Middle frontal gyrus (tissue), 1 donor: ENCODE measurements around the gene FNDC3A.
"Not testable (repeated sequence)": the region's sequence is repeated elsewhere in the genome, so short reads cannot be mapped to it uniquely, and the experiment has no call there.

Experiments used
- DNase-seq: peaks from one replicate; pipeline ENCODE4 v3.0.0-alpha.2; 2015; ENCODE audit warnings: low spot score; ENCODE audit errors: extremely low spot score

The FNDC3A gene

GRCh38 chr13:49140910-49141611 is 165.3 kb downstream of the FNDC3A start:
- DNase-seq = no peak

GRCh38 chr13:49146950-49147355 is 171.2 kb downstream of the FNDC3A start:
- no peak for DNase-seq

GRCh38 chr13:49148405-49148804 is 172.7 kb downstream of the FNDC3A start:
- DNase-seq = no peak

- DNase-seq = not testable (repeated sequence)
Observed at GRCh38 chr13:49157955-49158584, 182.4 kb downstream of the FNDC3A start.

GRCh38 chr13:49163162-49163561 is 187.4 kb downstream of the FNDC3A start:
- not testable (repeated sequence) for DNase-seq

- no peak for DNase-seq
Observed at GRCh38 chr13:49164712-49165111, 189.0 kb downstream of the FNDC3A start.

- no peak for DNase-seq
Observed at GRCh38 chr13:49165798-49166752, 190.4 kb downstream of the FNDC3A start.

GRCh38 chr13:49171359-49171758 is 195.6 kb downstream of the FNDC3A start:
- no peak for DNase-seq

- no peak for DNase-seq
Observed at GRCh38 chr13:49183672-49184325, 208.1 kb downstream of the FNDC3A start.

GRCh38 chr13:49184621-49185020 is 208.9 kb downstream of the FNDC3A start:
- no peak for DNase-seq

GRCh38 chr13:49185264-49185663 is 209.6 kb downstream of the FNDC3A start:
- DNase-seq = no peak

GRCh38 chr13:49190901-49191300 is 215.2 kb downstream of the FNDC3A start:
- DNase-seq = no peak

- DNase-seq = no peak
Observed at GRCh38 chr13:49206641-49207040, 230.9 kb downstream of the FNDC3A start.

- no peak for DNase-seq
Observed at GRCh38 chr13:49208619-49209018, 232.9 kb downstream of the FNDC3A start.

GRCh38 chr13:49210114-49210513 is 234.4 kb downstream of the FNDC3A start:
- DNase-seq = no peak

GRCh38 chr13:49210669-49211068 is 235.0 kb downstream of the FNDC3A start:
- no peak for DNase-seq

GRCh38 chr13:49213539-49213938 is 237.8 kb downstream of the FNDC3A start:
- no peak for DNase-seq

GRCh38 chr13:49213997-49214916 is 238.5 kb downstream of the FNDC3A start:
- no peak for DNase-seq

- DNase-seq = no peak
Observed at GRCh38 chr13:49214917-49215376, 239.2 kb downstream of the FNDC3A start.

GRCh38 chr13:49216334-49216733 is 240.6 kb downstream of the FNDC3A start:
- DNase-seq = no peak
